Measurements from ENCODE around the gene MARVELD3.
"Not testable (repeated sequence)": the region's sequence is repeated elsewhere in the genome, so short reads cannot be mapped to it uniquely, and the experiment has no call there.

Gene MARVELD3, protein sequence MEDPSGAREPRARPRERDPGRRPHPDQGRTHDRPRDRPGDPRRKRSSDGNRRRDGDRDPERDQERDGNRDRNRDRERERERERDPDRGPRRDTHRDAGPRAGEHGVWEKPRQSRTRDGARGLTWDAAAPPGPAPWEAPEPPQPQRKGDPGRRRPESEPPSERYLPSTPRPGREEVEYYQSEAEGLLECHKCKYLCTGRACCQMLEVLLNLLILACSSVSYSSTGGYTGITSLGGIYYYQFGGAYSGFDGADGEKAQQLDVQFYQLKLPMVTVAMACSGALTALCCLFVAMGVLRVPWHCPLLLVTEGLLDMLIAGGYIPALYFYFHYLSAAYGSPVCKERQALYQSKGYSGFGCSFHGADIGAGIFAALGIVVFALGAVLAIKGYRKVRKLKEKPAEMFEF

GRCh38 chr16:71626018-71626857 lies at the start of gene MARVELD3:
TSS of gene MARVELD3 (plus strand) at chr16:71626184. CDS start at chr16:71626230, 46 bp downstream.
- no peak for DNase-seq

DNA sequence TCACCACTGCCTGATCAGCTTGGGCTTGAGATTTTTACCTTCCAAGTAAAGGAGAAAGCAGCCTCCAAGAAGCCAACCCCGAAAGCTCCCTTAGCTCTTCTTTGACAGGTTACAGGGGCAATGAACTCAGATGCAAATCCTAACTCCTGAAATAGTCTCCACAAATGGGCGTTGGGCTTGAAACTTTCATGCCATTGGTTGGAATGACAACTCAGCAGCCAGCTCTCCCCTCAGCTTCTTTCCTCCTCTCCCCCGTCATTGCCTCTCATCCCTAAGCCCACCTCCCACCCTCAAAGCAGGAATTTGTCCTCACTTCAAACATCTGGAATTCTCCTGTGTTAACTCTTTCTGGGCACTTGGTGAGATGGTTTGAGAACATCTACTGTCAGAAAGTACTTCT lies 49.0 kb upstream of the MARVELD3 start, which contains the start of gene TAT:
TSS of gene TAT (minus strand) at position 122 of the 400 bp plus-strand sequence. CDS start 677 bp downstream, outside the sequence.
- DNase-seq = no peak

GRCh38 chr16:71582553-71582848 lies 43.5 kb upstream of the MARVELD3 start:
- not testable (repeated sequence) for DNase-seq

DNA sequence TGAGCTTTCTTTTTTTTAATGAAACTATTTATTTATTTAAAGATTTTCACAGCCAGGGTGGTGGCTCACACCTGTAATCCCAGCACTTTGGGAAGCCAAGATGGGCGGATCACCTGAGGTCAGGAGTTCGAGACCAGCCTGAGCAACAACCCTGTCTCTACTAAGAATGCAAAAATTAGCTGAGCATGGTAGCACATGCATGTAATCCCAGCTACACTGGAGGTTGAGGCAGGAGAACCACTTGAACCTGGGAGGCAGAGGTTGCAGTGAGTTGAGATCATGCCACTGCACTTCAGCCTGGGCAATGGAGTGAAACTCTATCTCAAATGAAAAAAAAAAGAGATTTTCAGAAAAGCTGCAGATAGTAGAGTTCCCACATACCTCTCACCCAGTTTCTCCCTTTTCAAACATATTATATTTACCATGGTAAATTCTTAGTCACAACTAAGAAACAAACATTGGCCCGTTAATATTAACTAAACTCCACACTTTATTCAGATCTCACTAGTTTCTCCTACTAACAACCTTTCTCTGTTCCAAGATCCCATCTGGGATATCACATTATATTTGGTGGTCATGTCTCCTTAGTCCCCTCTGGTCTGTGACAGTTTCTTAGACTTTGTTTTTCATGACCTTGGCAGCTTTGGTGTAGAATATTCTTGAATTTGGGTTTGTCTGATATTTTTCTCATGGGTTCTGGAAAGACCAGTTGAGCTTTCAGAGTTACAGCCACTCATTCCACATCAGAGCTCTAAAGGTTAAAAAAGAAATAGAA lies 41.3 kb upstream of the MARVELD3 start:
- no peak for DNase-seq

- no peak for DNase-seq
Measured at GRCh38 chr16:71585318-71585703, 40.7 kb upstream of the MARVELD3 start.

DNA sequence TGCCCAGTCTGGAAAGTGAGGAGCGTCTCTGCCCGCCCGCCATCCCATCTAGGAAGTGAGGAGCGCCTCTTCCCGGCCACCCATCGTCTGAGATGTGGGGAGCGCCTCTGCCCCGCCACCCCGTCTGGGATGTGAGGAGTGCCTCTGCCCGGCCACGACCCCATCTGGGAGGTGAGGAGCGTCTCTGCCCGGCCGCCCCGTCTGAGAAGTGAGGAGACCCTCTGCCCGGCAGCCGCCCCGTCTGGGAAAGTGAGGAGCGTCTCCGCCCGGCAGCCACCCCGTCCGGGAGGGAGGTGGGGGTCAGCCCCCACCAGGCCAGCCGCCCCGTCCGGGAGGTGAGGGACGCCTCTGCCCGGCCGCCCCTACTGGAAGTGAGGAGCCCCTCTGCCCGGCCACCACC lies 36.6 kb upstream of the MARVELD3 start:
- DNase-seq = not testable (repeated sequence)

DNA sequence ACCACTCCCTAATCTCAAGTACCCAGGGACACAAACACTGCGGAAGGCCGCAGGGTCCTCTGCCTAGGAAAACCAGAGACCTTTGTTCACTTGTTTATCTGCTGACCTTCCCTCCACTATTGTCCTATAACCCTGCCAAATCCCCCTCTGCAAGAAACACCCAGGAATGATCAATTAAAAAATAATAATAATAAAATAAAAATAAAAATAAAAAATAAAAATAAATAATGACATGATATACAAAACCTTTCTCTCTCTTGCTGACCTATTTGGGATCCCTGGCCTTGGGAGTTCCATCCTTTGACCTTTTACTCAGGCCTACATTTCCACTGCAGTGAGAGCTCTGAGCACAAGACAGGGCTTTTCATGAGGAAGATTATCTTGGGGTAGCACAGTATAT lies 35.9 kb upstream of the MARVELD3 start:
- not testable (repeated sequence) for DNase-seq

- no peak for DNase-seq
Measured at GRCh38 chr16:71590584-71590983, 35.4 kb upstream of the MARVELD3 start.

DNA sequence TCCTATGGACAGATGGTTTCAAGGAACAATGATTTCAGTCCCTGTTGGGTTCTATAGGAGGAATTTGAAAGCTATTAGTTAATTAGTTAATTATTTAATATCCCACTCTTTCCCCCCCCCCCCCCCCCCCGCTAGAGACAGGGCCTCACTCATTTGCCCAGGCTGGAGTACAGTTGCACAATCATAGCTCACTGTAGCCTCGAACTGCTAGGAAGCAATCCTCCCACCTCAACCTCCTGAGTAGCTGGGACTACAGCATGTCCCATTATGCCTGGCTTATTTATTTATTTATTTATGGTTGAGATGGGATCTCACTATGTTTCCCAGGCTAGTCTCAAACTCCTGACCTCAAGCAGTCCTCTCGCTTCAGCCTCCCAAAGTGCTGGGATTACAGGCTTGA lies 34.1 kb upstream of the MARVELD3 start:
- DNase-seq = no peak

DNA sequence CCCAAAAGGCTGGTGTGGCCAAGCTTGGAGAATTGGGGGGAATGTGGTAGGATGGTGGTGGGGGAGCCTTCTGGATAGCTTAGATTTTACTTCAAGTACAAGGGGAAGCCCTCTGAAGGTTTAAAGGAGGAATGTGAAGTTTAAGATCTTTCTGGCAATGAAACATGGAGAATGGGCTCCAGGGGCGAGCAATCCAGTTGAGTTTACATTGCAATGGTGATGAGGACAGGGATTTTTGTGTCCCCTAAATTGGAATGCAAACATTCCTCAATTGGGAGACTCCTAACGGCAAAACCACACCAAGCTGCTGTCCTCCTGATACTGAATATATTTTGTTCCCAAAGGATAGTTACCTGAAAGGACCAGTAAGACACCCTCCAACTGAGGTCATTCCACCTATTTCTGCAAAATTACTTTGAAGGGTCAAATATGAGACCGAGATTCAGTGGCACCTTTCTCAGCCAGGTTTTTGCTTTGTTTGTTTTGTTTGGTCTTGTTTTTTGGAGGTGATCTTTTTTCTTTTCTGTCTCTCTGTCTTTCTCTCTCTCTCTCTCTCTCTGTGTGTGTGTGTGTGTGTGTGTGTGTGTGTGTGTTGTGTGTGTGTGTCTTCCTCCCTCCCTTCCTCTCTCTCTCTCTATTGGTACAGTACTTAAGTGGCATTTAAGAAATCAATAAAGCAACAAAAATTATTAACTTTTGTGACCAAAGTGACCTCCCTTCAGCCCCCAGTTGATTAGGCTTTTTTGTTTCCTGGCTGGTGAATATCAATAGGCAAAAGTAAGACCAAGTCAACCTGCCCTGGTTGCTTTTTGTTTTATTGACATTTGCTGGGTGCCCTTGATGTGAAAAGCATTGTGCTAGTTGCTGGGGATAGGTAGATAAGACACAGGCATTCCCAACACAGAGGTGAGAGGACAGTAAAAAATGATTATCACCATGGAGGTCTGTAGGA lies 32.7 kb upstream of the MARVELD3 start:
- no peak for DNase-seq

GRCh38 chr16:71594000-71594646 lies 31.9 kb upstream of the MARVELD3 start:
- DNase-seq = no peak

DNA sequence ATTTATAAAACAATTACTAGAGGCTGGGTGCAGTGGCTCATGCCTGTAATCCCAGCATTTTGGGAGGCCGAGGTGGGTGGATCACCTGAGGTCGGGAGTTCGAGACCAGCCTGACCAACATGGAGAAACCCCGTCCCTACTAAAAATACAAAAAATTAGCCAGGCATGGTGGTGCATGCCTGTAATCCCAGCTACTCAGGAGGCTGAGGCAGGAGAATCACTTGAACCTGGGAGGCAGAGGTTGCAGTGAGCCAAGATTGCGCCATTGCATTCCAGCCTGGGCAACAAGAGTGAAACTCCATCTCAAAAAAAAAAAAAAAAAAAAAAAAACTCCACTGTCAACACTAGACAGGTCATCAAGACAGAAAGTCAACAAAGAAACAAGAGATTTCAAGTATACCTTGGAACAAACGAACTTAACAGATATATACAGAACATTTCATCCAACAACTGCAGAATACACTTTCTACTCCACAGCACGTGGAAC lies 30.6 kb upstream of the MARVELD3 start:
- DNase-seq = not testable (repeated sequence)

DNA sequence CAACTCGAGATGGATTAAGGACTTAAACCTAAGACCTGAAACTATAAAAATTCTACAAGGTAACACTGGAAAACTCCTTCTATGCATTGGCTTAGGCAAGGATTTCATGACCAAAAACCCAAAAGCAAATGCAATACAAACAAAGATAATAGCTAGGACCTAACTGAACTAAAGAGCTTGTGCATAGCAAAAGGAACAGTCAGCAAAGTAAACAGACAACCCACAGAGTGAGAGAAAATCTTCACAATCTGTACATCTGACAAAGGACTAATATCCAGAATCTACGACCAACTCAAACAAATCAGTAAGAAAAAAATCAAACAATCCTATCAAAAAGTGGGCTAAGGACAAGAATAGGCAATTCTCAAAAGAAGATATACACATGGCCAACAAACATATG lies 27.6 kb upstream of the MARVELD3 start:
- not testable (repeated sequence) for DNase-seq

GRCh38 chr16:71600822-71601221 lies 25.2 kb upstream of the MARVELD3 start:
- peak in 1 of 2 donors; percentile 1 for DNase-seq

GRCh38 chr16:71609066-71609465 lies 16.9 kb upstream of the MARVELD3 start:
- DNase-seq = no peak

DNA sequence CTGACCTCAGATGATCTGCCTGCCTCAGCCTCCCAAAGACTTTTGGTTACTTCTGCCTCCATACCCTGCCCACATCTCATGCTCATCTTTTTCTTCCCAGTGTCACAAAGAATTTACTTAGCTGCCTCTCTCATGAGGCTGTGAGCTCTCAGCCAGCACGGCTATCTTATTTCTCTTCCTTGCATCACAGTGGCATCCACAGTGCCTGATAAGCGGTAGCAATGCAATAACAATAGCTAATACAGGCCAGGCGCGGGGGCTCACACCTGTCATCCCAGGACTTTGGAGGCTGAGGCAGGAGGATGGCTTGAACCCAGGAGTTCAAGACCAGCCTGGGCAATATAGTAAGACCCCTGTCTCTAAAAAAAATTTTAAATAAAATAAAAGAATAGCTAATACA lies 15.5 kb upstream of the MARVELD3 start:
- no peak for DNase-seq

DNA sequence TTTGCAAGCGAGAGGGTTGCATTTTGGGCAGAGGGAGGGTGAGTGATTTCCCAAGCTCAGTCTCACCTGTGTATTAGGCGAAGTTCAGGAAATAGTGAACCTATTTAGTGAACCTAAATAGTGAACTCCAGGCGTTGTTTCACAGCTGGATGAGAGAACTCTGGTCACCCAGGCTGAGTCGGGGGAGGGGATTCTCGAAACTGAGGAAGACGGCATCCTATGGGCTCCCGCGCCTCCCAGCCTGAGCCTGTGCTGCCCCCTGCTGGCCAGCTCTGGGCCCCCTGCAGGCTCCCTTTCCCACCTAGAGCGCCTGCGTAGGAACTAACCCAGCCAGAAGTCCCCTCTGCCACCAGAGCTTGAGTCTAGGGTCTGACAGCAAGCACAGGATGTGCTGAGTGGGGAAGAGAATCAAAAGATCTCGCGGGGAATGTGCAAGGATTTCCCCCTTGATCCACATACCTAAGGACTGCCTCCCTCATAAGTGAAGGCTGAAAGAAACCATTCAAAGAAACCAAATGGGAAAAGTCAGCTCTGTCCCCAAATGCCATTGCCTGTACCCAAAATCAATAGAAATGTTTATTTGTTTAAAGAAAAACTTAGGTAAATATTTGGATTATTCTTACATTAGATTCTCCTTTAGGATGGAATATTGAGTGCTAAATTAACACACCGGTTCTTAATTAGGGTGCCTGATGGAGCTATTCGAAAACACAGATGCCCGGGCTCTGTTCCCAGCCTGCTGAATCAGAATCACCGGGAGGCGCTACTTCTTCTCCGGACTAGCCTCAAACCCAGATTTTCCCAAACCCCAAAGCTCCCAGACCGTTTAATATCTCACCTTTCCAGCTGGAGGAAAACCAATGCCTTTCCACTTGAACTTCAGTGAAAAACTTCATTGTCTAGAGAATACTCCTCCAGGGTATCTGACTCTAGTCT lies 14.8 kb upstream of the MARVELD3 start:
- peak; percentile 23 to 55 for DNase-seq

DNA sequence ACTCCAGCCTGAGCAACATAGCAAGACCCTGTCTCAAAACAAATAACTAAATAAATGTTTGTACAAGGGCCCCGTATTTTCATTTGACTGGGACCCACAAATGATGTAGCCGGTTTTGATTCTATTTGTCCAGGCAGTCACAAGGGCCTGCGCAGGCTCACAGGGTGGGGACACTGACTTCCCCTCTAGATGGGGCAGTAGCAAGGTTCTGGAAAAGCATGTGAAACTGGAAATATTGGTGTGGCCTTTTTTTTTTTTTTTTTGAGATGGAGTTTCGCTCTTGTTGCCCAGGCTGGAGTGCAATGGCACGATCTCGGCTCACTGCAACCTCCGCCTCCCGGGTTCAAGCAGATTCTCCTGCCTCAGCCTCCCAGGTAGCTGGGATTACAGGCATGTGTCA lies 11.0 kb upstream of the MARVELD3 start:
- DNase-seq = not testable (repeated sequence)

GRCh38 chr16:71618429-71618828 lies 7.6 kb upstream of the MARVELD3 start:
- no peak for DNase-seq

- DNase-seq = no peak
Measured at GRCh38 chr16:71622088-71622487, 3.9 kb upstream of the MARVELD3 start.
